Colonic mucosa (tissue), 4 donors: ENCODE measurements around the gene LCMT1. TPM values are rescaled to one million over a fixed set of nuclear protein-coding genes. Genes with fewer than 3 reads are reported as not detected.
"Not testable (repeated sequence)": the region's sequence is repeated elsewhere in the genome, so short reads cannot be mapped to it uniquely, and the experiment has no call there.

ENCODE experiments used
- DNase-seq: peaks from one replicate; pipeline ENCODE4 v3.0.0-alpha.2; 2020
- H3K27ac ChIP-seq: fragments of 200-600 bp; one replicate; pipeline ENCODE4 v1.8.0; 2021
- H3K27me3 ChIP-seq: fragments of 200-600 bp; one replicate; pipeline ENCODE4 v1.8.0; 2021
- H3K36me3 ChIP-seq: fragments of 200-600 bp; one replicate; pipeline ENCODE4 v1.8.0; 2021
- H3K4me1 ChIP-seq: fragments of 200-600 bp; one replicate; pipeline ENCODE4 v1.8.0; 2021; ENCODE audit warnings: mild to moderate bottlenecking
- H3K4me3 ChIP-seq: fragments of 200-600 bp; one replicate; pipeline ENCODE4 v1.8.0; 2021
- H3K9ac ChIP-seq, 2 donors: one replicate each; pipeline ENCODE4 v1.7.0; 2013; ENCODE audit warnings: control low read depth in 2 of 2, low read depth in 2 of 2, low read length in 2 of 2
- H3K9me3 ChIP-seq: fragments of 200-600 bp; one replicate; pipeline ENCODE4 v1.8.0; 2021
- CTCF ChIP-seq: fragments of 200-600 bp; IDR thresholded peaks from one replicate; pipeline ENCODE4 v1.8.0; 2022; ENCODE audit warnings: antibody characterized with exemption, mild to moderate bottlenecking
- intact Hi-C: fragments of 100-400 bp; cut with DNase I; formaldehyde crosslinking; loops from one replicate; pipeline ENCODE4 v1.14.1; 2022
- total RNA-seq, 2 donors: library from RNA; stranded (reverse); fragmentation: NEBNext Ultra II Directional in 1 of 2; extraction: Animal tissue kit (Norgen Biotek cat#: 25700) in 1 of 2; gene quantifications; one replicate each; pipeline ENCODE4 v1.2.1, GENCODE V29; 2021
- donor health status: healthy.
- donor health status: DM: no; HTN: no; CAD: no.
- donor health status: DM: no; HTN: no; CAD: no.

The LCMT1 gene
- total RNA-seq, 2 donors from 2014 or later = 46.9 to 47.6 TPM

GRCh38 chr16:25161753-25162367 lies 50.3 kb downstream of the LCMT1 start:
- DNase-seq = no peak
- Histone ChIP-seq H3K9me3 (no peaks in the 10 kb centered on the region), H3K9ac (no peak overlapping the region), H3K4me1 (no peaks in the 10 kb centered on the region), H3K36me3 (no peaks in the 10 kb centered on the region), H3K27ac (no peak overlapping the region), H3K4me3 (no peak overlapping the region), H3K27me3 (no peaks in the 10 kb centered on the region)
- TF ChIP-seq CTCF = no peak
- intact Hi-C loops = no loop called here

GRCh38 chr16:25163683-25164082 lies 52.1 kb downstream of the LCMT1 start:
- Histone ChIP-seq H3K4me3 (no peak overlapping the region), H3K9me3 (no peaks in the 10 kb centered on the region), H3K27ac (no peak overlapping the region), H3K4me1 (no peaks in the 10 kb centered on the region), H3K27me3 (no peaks in the 10 kb centered on the region), H3K9ac (no peak overlapping the region), H3K36me3 (no peaks in the 10 kb centered on the region)
- TF ChIP-seq CTCF = no peak
- intact Hi-C loops = no loop called here
- DNase-seq = no peak

DNA sequence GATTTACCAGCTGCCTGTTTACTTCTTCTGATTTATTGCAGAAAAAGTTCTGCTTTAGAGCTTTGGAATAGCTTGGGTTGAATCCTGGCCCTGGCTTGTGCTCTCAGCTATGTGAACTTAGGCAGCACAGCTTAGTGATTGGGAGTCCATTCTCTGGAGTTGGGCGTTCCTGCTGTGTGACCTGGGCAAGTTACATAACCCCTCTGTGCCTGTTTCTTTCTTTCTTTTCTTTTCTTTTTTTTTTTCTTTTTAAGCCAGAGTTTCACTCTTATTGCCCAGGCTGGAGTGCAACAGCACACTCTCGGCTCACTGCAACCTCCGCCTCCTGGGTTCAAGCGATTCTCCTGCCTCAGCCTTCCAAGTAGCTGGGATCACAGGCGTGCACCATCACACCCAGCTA lies 53.7 kb downstream of the LCMT1 start:
- no peak for TF ChIP-seq CTCF
- Histone ChIP-seq H3K9me3 (no peaks in the 10 kb centered on the region), H3K27ac (no peak overlapping the region), H3K4me3 (no peak overlapping the region), H3K36me3 (no peaks in the 10 kb centered on the region), H3K27me3 (no peaks in the 10 kb centered on the region), H3K4me1 (no peaks in the 10 kb centered on the region), H3K9ac (no peak overlapping the region)
- intact Hi-C loops = no loop called here
- no peak for DNase-seq

- H3K27me3 ChIP-seq, H3K27ac ChIP-seq, H3K4me1 ChIP-seq, H3K9ac ChIP-seq, H3K36me3 ChIP-seq, H3K4me3 ChIP-seq, H3K9me3 ChIP-seq, DNase-seq, intact Hi-C loops: not testable (repeated sequence)
Measured at GRCh38 chr16:25167920-25168319, 56.4 kb downstream of the LCMT1 start.

- H3K4me1 ChIP-seq = no peaks in the 10 kb centered on the region
- no peaks in the 10 kb centered on the region for H3K27me3 ChIP-seq
- H3K36me3 ChIP-seq = no peaks in the 10 kb centered on the region
- no peak overlapping the region for H3K4me3 ChIP-seq
- H3K9me3 ChIP-seq = no peaks in the 10 kb centered on the region
- TF ChIP-seq CTCF = no peak
- DNase-seq = no peak
- no peak overlapping the region for H3K27ac ChIP-seq
- H3K9ac ChIP-seq = no peak overlapping the region
- intact Hi-C loops = no loop called here
Measured at GRCh38 chr16:25171390-25171789, 59.8 kb downstream of the LCMT1 start.

GRCh38 chr16:25172831-25173230 lies 61.3 kb downstream of the LCMT1 start:
- no peak for DNase-seq
- no peak overlapping the region for H3K27ac ChIP-seq
- no peak for TF ChIP-seq CTCF
- H3K9me3 ChIP-seq = no peaks in the 10 kb centered on the region
- peaks cover 4% of the 10 kb centered on the region for H3K4me1 ChIP-seq
- H3K4me3 ChIP-seq = no peak overlapping the region
- intact Hi-C loops = no loop called here
- H3K36me3 ChIP-seq = no peaks in the 10 kb centered on the region
- no peak overlapping the region for H3K9ac ChIP-seq
- H3K27me3 ChIP-seq = no peaks in the 10 kb centered on the region
